Measurements from ENCODE around the gene PRR7.

Gene PRR7

GRCh38 chr5:177432839-177433657 lies 13.6 kb upstream of the PRR7 start:
- no peak overlapping the region for H3K4me3 ChIP-seq (ENCODE audit: low read depth, low read length)
- DNase-seq (ENCODE audit: low read depth), result no peak
- no peak for TF ChIP-seq CTCF (IDR thresholded peaks at IDR 0.05; ENCODE audit: control insufficient read depth, extremely low read depth, insufficient read depth)

DNA sequence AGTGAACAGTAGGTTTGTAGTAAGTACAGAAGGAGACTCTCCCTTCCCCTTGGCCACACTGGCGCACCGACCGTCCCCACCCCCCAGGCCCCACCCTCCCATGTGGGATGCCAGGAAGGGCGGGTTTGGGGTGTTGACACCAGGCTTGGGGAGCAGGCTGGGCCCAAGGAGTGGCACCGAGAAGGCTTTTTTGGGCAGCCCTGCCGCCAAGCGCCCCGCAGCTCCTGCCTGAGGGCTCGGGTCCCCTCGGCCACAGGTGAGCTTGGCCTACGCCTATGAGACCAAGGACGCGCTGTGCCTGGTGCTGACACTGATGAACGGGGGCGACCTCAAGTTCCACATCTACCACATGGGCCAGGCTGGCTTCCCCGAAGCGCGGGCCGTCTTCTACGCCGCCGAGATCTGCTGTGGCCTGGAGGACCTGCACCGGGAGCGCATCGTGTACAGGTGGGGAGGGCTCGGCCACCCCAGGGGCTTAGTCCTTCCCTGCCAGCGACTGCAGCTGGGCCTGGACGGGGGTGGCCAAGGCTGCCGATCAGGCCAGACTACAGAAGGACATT lies 12.9 kb upstream of the PRR7 start:
- no peak for DNase-seq (ENCODE audit: low read depth)
- no peak for TF ChIP-seq CTCF (IDR thresholded peaks at IDR 0.05; ENCODE audit: control insufficient read depth, extremely low read depth, insufficient read depth)
- H3K4me3 ChIP-seq (ENCODE audit: low read depth, low read length), result no peak overlapping the region

GRCh38 chr5:177434437-177434836 lies 12.2 kb upstream of the PRR7 start:
- no peak for TF ChIP-seq CTCF (IDR thresholded peaks at IDR 0.05; ENCODE audit: control insufficient read depth, extremely low read depth, insufficient read depth)
- DNase-seq (ENCODE audit: low read depth), result no peak
- H3K4me3 ChIP-seq (ENCODE audit: low read depth, low read length), result no peak overlapping the region

- TF ChIP-seq CTCF (IDR thresholded peaks at IDR 0.05; ENCODE audit: control insufficient read depth, extremely low read depth, insufficient read depth), result no peak
- no peak overlapping the region for H3K4me3 ChIP-seq (ENCODE audit: low read depth, low read length)
- no peak for DNase-seq (ENCODE audit: low read depth)
Observed at GRCh38 chr5:177434942-177435738, 11.5 kb upstream of the PRR7 start.

GRCh38 chr5:177435847-177436536 lies 10.6 kb upstream of the PRR7 start:
- H3K4me3 ChIP-seq (ENCODE audit: low read depth, low read length), result no peak overlapping the region
- DNase-seq (ENCODE audit: low read depth), result no peak
- TF ChIP-seq CTCF (IDR thresholded peaks at IDR 0.05; ENCODE audit: control insufficient read depth, extremely low read depth, insufficient read depth), result no peak

GRCh38 chr5:177437623-177438022 lies 9.0 kb upstream of the PRR7 start:
- DNase-seq (ENCODE audit: low read depth), result no peak
- H3K4me3 ChIP-seq (ENCODE audit: low read depth, low read length), result no peak overlapping the region
- no peak for TF ChIP-seq CTCF (IDR thresholded peaks at IDR 0.05; ENCODE audit: control insufficient read depth, extremely low read depth, insufficient read depth)

All from LNCaP clone FGC (cell line).